HepG2 (cell line): ENCODE measurements around the gene CIB1. TPM values are rescaled to one million over a fixed set of nuclear protein-coding genes. Genes with fewer than 3 reads are reported as not detected.

Source experiments
- ATAC-seq: fragments of 200-7000 bp; cut with Tn5 transposase; 3 replicates; pipeline ENCODE4 v1.9.1; 2020; ENCODE audit warnings: mild to moderate bottlenecking, moderate library complexity
- BruUV-seq: library from RNA; stranded (reverse); fragments of 400-500 nt; replicated peaks from 2 replicates; lab custom pipeline; 2021; lab: Mats Ljungman, UMichigan
- CTCF ChIA-PET: fragments of 300-600 bp; formaldehyde crosslinking; extraction: SDS; loops from one replicate; lab custom pipeline; 2021; ENCODE audit warnings: low total read pairs, inconsistent platforms, low intra/inter-chr PET ratio; lab: Yijun Ruan, JAX
- POLR2A ChIA-PET: fragments of 350-600 bp; sonication (Branson Sonifier 250); formaldehyde crosslinking; loops from one replicate; lab custom pipeline; 2020; ENCODE audit warnings: antibody characterized with exemption, inconsistent platforms; lab: Yijun Ruan, JAX
- DNase-seq: peaks from one replicate; pipeline ENCODE4 v3.0.0-alpha.2; 2015; ENCODE audit warnings: low spot score
- FAIRE-seq: peaks from 3 replicates; lab custom pipeline; 2011; peaks lifted over from hg19 to GRCh38; lab: Jason Lieb, UNC
- H2AFZ ChIP-seq: one replicate; pipeline ENCODE4 v1.6.1; 2011; ENCODE audit warnings: low read length, inconsistent platforms
- H3K27ac ChIP-seq: fragments of 300-600 bp; 3 replicates; pipeline ENCODE4 v1.8.0; 2011; ENCODE audit warnings: mixed run types, mild to moderate bottlenecking, mixed read lengths, low read length, inconsistent platforms; ENCODE audit not compliant: insufficient read depth; ENCODE audit errors: extremely low read length
- H3K27me3 ChIP-seq, 2 experiments: fragments of 200-600 bp in 1 of 2; 2 replicates in 1 of 2; 3 replicates in 1 of 2; pipeline versions ENCODE4 v1.6.0 to v1.8.0; 2011; ENCODE audit warnings: low read length in 2 of 2, mild to moderate bottlenecking in 2 of 2, moderate library complexity in 2 of 2, inconsistent platforms in 1 of 2; ENCODE audit not compliant: insufficient read depth in 2 of 2, control insufficient read depth in 1 of 2
- H3K36me3 ChIP-seq, 2 experiments: fragments of 200-600 bp in 1 of 2; replicated peaks in 1 of 2; 2 replicates in 1 of 2; 3 replicates in 1 of 2; pipeline versions ENCODE4 v1.5.1 to v1.8.0; 2011; ENCODE audit warnings: low read length in 2 of 2, inconsistent platforms in 1 of 2; ENCODE audit not compliant: insufficient read depth in 2 of 2, control insufficient read depth in 1 of 2
- H3K4me1 ChIP-seq: 2 replicates; pipeline ENCODE4 v1.5.1; 2012; ENCODE audit warnings: low read length, inconsistent platforms; ENCODE audit not compliant: insufficient read depth
- H3K4me2 ChIP-seq: 2 replicates; pipeline ENCODE4 v1.6.0; 2011; ENCODE audit warnings: low read depth, low read length, inconsistent platforms
- H3K4me3 ChIP-seq, 3 experiments: fragments of 200-600 bp in 1 of 3; sonication (generic), shearing (Covaris generic) in 1 of 3; replicated peaks in 1 of 3; 2 replicates each; pipeline ENCODE4 v1.5.1; 2011 to 2016; ENCODE audit warnings: low read length in 3 of 3, inconsistent platforms in 2 of 3, low read depth in 2 of 3, mild to moderate bottlenecking in 2 of 3, control low read depth in 1 of 3, mixed read lengths in 1 of 3; ENCODE audit not compliant: insufficient read depth in 1 of 3
- H3K79me2 ChIP-seq: one replicate; pipeline ENCODE4 v1.6.1; 2011; ENCODE audit warnings: low read length, inconsistent platforms; ENCODE audit not compliant: insufficient read depth
- H3K9ac ChIP-seq: 2 replicates; pipeline ENCODE4 v1.6.0; 2011; ENCODE audit warnings: mild to moderate bottlenecking, low read depth, low read length, inconsistent platforms; ENCODE audit not compliant: insufficient read depth
- H3K9me3 ChIP-seq: 2 replicates; pipeline ENCODE4 v1.5.1; 2012; ENCODE audit warnings: mild to moderate bottlenecking, low read length
- H4K20me1 ChIP-seq: 2 replicates; pipeline ENCODE4 v1.6.0; 2011; ENCODE audit warnings: inconsistent platforms, mild to moderate bottlenecking, low read length, moderate library complexity; ENCODE audit not compliant: insufficient read depth
- ASH2L ChIP-seq: fragments of 300-600, 200-600 bp; sonication (generic); IDR thresholded peaks from 2 replicates; pipeline ENCODE4 v1.7.0; 2017; ENCODE audit warnings: low read depth, mild to moderate bottlenecking, moderate library complexity, mixed read lengths, low read length; ENCODE audit not compliant: insufficient read length
- EEA1 ChIP-seq: sonication (generic); formaldehyde crosslinking; IDR thresholded peaks from 2 replicates; pipeline ENCODE4 v1.5.1; 2020; ENCODE audit warnings: mild to moderate bottlenecking, missing genetic modification reagents, borderline replicate concordance
- EP300 ChIP-seq, 3 experiments: sonication (generic) in 1 of 3; formaldehyde crosslinking in 1 of 3; IDR thresholded peaks; 2 replicates each; pipeline versions ENCODE4 v1.5.1 to v1.6.1; 2011 to 2020; ENCODE audit warnings: low read depth in 2 of 3, low read length in 2 of 3, borderline replicate concordance in 1 of 3, improper control_type of control experiment in 1 of 3, mild to moderate bottlenecking in 1 of 3, missing genetic modification reagents in 1 of 3, moderate library complexity in 1 of 3
- HOXA9 ChIP-seq: sonication (generic); formaldehyde crosslinking; IDR thresholded peaks from 2 replicates; pipeline ENCODE4 v1.8.1; 2022; ENCODE audit warnings: missing genetic modification reagents, mild to moderate bottlenecking, moderate library complexity, borderline replicate concordance
- KAT8 ChIP-seq: IDR thresholded peaks from 2 replicates; pipeline ENCODE4 v1.6.1; 2016; ENCODE audit warnings: missing genetic modification reagents, missing compliant biosample characterization
- KDM6A ChIP-seq: IDR thresholded peaks from 2 replicates; pipeline ENCODE4 v1.6.1; 2016; ENCODE audit warnings: low read depth
- POGZ ChIP-seq: sonication (generic); formaldehyde crosslinking; IDR thresholded peaks from 2 replicates; pipeline ENCODE4 v1.4.0; 2020; ENCODE audit warnings: mild to moderate bottlenecking, missing genetic modification reagents
- RFX3 ChIP-seq: IDR thresholded peaks from 2 replicates; pipeline ENCODE4 v1.6.1; 2016; ENCODE audit warnings: missing biosample characterization, missing genetic modification reagents
- SMC3 ChIP-seq: IDR thresholded peaks from 2 replicates; pipeline ENCODE4 v1.6.1; 2011; ENCODE audit warnings: low read length, improper control_type of control experiment
- STAT5B ChIP-seq: sonication (generic); formaldehyde crosslinking; IDR thresholded peaks from 2 replicates; pipeline ENCODE4 v1.4.0; 2020; ENCODE audit warnings: missing genetic modification reagents
- YEATS4 ChIP-seq: sonication (generic); formaldehyde crosslinking; IDR thresholded peaks from 2 replicates; pipeline ENCODE4 v1.4.0; 2020; ENCODE audit warnings: missing genetic modification reagents, borderline replicate concordance
- ZFP36L2 ChIP-seq: sonication (generic); formaldehyde crosslinking; IDR thresholded peaks from 2 replicates; pipeline ENCODE4 v1.4.0; 2020; ENCODE audit warnings: missing genetic modification reagents
- ZFY ChIP-seq: sonication (generic); formaldehyde crosslinking; IDR thresholded peaks from 2 replicates; pipeline ENCODE4 v1.4.0; 2020; ENCODE audit warnings: missing genetic modification reagents
- ZMYM4 ChIP-seq: sonication (generic); formaldehyde crosslinking; IDR thresholded peaks from 2 replicates; pipeline ENCODE4 v1.8.1; 2023; ENCODE audit warnings: mild to moderate bottlenecking, missing genetic modification reagents
- ZNF264 ChIP-seq: sonication (generic); formaldehyde crosslinking; IDR thresholded peaks from 2 replicates; pipeline ENCODE4 v1.4.0; 2020; ENCODE audit warnings: missing genetic modification reagents
- ZNF350 ChIP-seq: sonication (generic); formaldehyde crosslinking; IDR thresholded peaks from 2 replicates; pipeline ENCODE4 v1.4.0; 2020; ENCODE audit warnings: mild to moderate bottlenecking, low read depth, missing genetic modification reagents, borderline replicate concordance
- ZSCAN12 ChIP-seq: sonication (generic); formaldehyde crosslinking; IDR thresholded peaks from 2 replicates; pipeline ENCODE4 v1.9.0; 2021; ENCODE audit warnings: mild to moderate bottlenecking, missing genetic modification reagents
- WGBS: methylation state at CpG from one replicate; pipeline ENCODE4 v1.1.6; 2017; ENCODE audit warnings: low lambda C conversion rate; 5-methylcytosine and 5-hydroxymethylcytosine counted together
- in situ Hi-C: cut with HindIII; loops from 2 replicates; pipeline ENCODE4 v1.10.0; 2017; ENCODE audit warnings: low pct_unique_long_range_greater_than_20kb; ENCODE audit not compliant: extremely low pct_ligation_motif_present
- intact Hi-C: fragments of 100-400 bp; cut with micrococcal nuclease; formaldehyde crosslinking; loops from one replicate; pipeline ENCODE4 v1.10.0; 2022; ENCODE audit not compliant: unreplicated experiment
- polyA plus RNA-seq, 8 experiments: library from polyadenylated mRNA; depleted of rRNA in 3 of 8; stranded (reverse) in 7 of 8; unstranded in 1 of 8; fragments of >200 nt; fragmentation: Illumina TruSeq in 4 of 8; extraction: Trizol in 4 of 8; gene quantifications; 2 replicates each; pipeline versions ENCODE4 v1.2.1 to v1.2.3, GENCODE V29; 2011 to 2016; ENCODE audit warnings: low read depth in 4 of 8, missing spikeins in 1 of 8, mixed read lengths in 1 of 8; ENCODE audit not compliant: insufficient read depth in 1 of 8
- total RNA-seq, 5 experiments: library from RNA; depleted of rRNA; stranded (reverse); fragments of >200 nt; fragmentation: Illumina TruSeq; extraction: Trizol; gene quantifications; 2 replicates each; pipeline ENCODE4 v1.2.3, GENCODE V29; 2016; ENCODE audit warnings: low read depth in 1 of 5
- TF ChIP-seq, protein P1 (sequence below): sonication (generic); formaldehyde crosslinking; IDR thresholded peaks from 2 replicates; pipeline ENCODE4 v1.4.0; 2020; ENCODE audit warnings: missing genetic modification reagents, mild to moderate bottlenecking, borderline replicate concordance
- TF ChIP-seq, protein P2 (sequence below): sonication (generic); formaldehyde crosslinking; IDR thresholded peaks from 2 replicates; pipeline ENCODE4 v1.5.0; 2020; ENCODE audit warnings: missing genetic modification reagents
- TF ChIP-seq, protein P3 (sequence below): IDR thresholded peaks from 2 replicates; pipeline ENCODE4 v1.6.1; 2018; ENCODE audit warnings: missing genetic modification reagents, mild to moderate bottlenecking, missing compliant biosample characterization

Gene CIB1
- total and polyA plus RNA-seq, 2 of the 13 experiments (the other 11 are each of a cell fraction or from before 2014, with no cell fraction given), result 38.7 to 72.7 TPM

DNA sequence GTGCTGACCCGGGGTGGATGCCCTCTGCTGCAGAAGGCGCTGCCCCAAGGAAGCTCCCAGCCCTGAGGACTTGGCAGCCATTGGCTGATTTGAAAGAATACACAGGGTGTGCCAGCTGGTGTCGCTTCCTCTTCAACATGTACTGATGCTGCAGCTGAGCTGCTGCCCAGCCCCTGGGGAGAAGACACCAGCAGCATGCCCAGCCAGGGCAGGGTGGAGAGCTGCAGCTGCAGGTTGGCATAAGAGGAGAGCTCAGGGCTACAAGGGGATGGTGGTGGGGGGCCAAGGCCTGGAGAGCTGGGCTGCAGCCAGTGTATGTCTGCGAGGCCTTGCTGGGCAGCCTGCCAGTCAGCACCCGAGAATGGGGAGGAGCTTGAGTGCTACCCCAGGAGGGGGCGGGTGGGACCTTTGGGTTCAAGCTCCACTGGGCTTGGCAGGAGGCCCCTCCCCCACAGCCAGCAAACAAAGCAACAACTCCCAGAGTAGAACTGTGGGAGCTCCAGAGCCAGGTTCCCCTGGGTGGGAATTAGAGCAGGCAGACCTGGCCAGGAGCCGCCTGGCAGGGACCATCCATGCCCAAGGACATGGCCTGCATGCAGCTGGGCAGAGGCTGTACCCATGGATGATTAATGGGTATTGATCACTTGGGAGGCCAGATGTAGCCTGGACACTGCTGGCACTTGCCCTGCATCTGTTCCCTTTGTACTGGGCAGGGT is 41.8 kb downstream of the CIB1 start:
- H3K4me1 ChIP-seq, result peaks cover 42% of the 10 kb centered on the region
- no peaks in the 10 kb centered on the region for H3K79me2 ChIP-seq
- no peaks in the 10 kb centered on the region for H4K20me1 ChIP-seq
- 29% methylated on average over 3 of the region's 7 CpGs for WGBS
- FAIRE-seq (peak; percentile 70), ATAC-seq (peak; percentile 88), DNase-seq (peak; percentile 90)
- CTCF ChIA-PET, result no interaction called here
- POLR2A ChIA-PET, result interaction anchor here (0.6 to 3.6 kb wide), 9 partner anchors 9 to 740 kb away, joined by 3 to 55 read pairs (median 3); partner anchors contain the start of genes CIB1, GDPGP1, SEMA4B and TTLL13
- H3K27ac ChIP-seq, result peak overlapping the region; percentile 65
- H3K36me3 ChIP-seq, result no peaks in the 10 kb centered on the region
- peak overlapping the region; percentile 83 for H3K4me2 ChIP-seq
- no peak overlapping the region for H2AFZ ChIP-seq
- peak overlapping the region; percentile 50 for H3K9ac ChIP-seq
- peak overlapping the region; percentile 23 to 54 (median 31); a peak in 5 of 6 replicates for H3K4me3 ChIP-seq
- in situ Hi-C loops (no loop called here), intact Hi-C loops (no loop called here)
- no TSS peak for BruUV-seq
- no peaks in the 10 kb centered on the region for H3K27me3 ChIP-seq
- no peaks in the 10 kb centered on the region for H3K9me3 ChIP-seq
- TF ChIP-seq, protein P1, sequence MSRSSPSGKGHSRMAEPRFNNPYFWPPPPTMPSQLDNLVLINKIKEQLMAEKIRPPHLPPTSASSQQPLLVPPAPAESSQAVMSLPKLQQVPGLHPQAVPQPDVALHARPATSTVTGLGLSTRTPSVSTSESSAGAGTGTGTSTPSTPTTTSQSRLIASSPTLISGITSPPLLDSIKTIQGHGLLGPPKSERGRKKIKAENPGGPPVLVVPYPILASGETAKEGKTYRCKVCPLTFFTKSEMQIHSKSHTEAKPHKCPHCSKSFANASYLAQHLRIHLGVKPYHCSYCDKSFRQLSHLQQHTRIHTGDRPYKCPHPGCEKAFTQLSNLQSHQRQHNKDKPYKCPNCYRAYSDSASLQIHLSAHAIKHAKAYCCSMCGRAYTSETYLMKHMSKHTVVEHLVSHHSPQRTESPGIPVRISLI (CRISPR knock-in tag), result no peak
- TF ChIP-seq SMC3 (no peak), EP300 (IDR thresholded peaks at IDR 0.05; ENCODE audit: low read depth in 2 of 2, low read length in 2 of 2) (peak in 1 of 2 experiments; percentile 60; a peak in 2 of 4 replicates), EP300 (CRISPR knock-in tag; IDR thresholded peaks at IDR 0.05; ENCODE audit: borderline replicate concordance) (no peak), ZNF350 (CRISPR knock-in tag) (0 out of 2 replicates have a peak, but pooled peaks have one; percentile 26), HOXA9 (CRISPR knock-in tag) (no peak), KAT8 (CRISPR knock-in tag) (peak; percentile 64; the same call in 1 of the 2 replicates), POGZ (CRISPR knock-in tag) (peak; percentile 50), ZMYM4 (CRISPR knock-in tag) (peak; percentile 63; the same call in 1 of the 2 replicates), KDM6A (peak; percentile 51; the same call in 1 of the 2 replicates), EEA1 (CRISPR knock-in tag) (no peak), ASH2L (peak; percentile 31), YEATS4 (peak; percentile 52; the same call in 1 of the 2 replicates), ZNF264 (peak; percentile 45; the same call in 1 of the 2 replicates), ZFP36L2 (CRISPR knock-in tag) (no peak), RFX3 (no peak), ZSCAN12 (0 out of 2 replicates have a peak, but pooled peaks have one; percentile 50), ZFY (CRISPR knock-in tag) (peak; percentile 68; the same call in 1 of the 2 replicates), STAT5B (CRISPR knock-in tag) (0 out of 2 replicates have a peak, but pooled peaks have one; percentile 9)
- TF ChIP-seq, protein P2, sequence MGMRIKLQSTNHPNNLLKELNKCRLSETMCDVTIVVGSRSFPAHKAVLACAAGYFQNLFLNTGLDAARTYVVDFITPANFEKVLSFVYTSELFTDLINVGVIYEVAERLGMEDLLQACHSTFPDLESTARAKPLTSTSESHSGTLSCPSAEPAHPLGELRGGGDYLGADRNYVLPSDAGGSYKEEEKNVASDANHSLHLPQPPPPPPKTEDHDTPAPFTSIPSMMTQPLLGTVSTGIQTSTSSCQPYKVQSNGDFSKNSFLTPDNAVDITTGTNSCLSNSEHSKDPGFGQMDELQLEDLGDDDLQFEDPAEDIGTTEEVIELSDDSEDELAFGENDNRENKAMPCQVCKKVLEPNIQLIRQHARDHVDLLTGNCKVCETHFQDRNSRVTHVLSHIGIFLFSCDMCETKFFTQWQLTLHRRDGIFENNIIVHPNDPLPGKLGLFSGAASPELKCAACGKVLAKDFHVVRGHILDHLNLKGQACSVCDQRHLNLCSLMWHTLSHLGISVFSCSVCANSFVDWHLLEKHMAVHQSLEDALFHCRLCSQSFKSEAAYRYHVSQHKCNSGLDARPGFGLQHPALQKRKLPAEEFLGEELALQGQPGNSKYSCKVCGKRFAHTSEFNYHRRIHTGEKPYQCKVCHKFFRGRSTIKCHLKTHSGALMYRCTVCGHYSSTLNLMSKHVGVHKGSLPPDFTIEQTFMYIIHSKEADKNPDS, result 0 out of 2 replicates have a peak, but pooled peaks have one; percentile 26
- TF ChIP-seq, protein P3, sequence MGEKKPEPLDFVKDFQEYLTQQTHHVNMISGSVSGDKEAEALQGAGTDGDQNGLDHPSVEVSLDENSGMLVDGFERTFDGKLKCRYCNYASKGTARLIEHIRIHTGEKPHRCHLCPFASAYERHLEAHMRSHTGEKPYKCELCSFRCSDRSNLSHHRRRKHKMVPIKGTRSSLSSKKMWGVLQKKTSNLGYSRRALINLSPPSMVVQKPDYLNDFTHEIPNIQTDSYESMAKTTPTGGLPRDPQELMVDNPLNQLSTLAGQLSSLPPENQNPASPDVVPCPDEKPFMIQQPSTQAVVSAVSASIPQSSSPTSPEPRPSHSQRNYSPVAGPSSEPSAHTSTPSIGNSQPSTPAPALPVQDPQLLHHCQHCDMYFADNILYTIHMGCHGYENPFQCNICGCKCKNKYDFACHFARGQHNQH (CRISPR knock-in tag), result peak; percentile 54
